UCSD-AML1 (cell line): ENCODE results near the gene KCNQ1.

Experiments used
- DNase-seq: peaks from one replicate; lab custom pipeline; 2025; ENCODE audit not compliant: unreplicated experiment; lab: John Stamatoyannopoulos, UW

The KCNQ1 gene

DNA sequence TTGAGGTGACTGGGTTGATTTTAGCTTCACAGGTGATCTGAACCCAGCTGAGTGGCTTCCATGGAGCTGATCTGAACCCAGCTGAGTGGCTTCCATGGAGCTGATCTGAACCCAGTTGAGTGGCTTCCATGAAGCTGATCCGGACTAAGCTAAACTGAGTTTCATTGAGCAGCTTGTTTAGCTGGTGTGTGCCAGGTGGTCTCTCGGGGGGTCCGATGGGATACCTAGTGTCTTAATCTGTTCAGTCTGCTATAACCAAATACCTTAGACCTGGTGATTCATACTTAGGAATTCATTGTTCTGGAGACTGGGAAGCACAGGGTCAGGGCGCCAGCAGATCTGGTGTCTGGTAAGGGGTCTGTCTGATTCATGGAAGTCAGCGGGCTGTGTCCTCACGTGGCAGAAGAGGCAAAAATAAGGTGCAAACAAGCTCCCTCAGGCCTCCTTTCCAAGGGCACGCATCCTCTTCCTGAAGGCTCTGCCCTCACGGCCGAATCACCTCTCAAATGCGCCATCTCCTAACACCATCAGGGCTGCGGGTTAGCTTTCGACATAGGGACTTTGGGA, 307.5 kb downstream of the KCNQ1 start:
- DNase-seq: no peak

GRCh38 chr11:2752923-2753322, 308.1 kb downstream of the KCNQ1 start:
- DNase-seq: no peak

- no peak for DNase-seq
These were observed 309.2 kb downstream of the KCNQ1 start for GRCh38 chr11:2754008-2754407.

DNA sequence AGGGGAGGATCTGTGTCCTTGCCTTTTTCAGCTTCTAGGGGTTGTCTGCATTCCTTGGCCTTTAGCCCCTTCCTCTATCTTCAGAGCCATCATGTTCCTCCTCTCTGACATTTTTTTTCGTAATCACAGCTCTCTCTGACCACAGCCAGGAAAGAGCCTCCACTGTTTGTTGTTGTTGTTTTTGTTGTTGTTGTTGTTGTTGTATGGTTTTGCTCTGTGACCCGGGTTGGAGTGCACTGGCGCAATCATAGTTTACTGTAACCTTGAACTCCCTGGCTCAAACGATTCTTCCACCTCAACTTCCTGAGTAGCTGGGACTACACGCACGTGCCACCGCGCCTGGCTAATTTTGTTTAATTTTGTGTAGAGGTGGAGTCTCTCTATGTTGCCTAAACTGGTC, 310.3 kb downstream of the KCNQ1 start:
- DNase-seq: no peak

DNA sequence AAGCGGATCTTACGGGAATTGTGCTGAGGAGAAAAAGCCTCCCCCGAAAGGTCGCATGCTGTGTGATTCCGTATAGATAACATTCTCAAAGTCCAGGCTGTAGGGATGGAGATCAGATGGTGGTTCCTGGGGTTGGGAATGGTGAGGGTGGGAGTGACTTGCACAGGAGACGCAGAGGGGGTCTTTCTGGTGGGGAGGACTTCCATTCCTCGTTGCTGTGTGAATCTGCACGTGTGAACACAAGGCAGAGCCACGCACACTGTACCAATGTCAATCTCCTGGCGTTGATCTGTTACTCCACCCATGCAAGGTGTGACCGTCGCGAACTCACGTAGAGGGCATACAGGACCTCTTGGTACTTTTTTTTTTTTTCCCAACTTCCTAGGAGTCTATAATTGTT, 313.9 kb downstream of the KCNQ1 start:
- DNase-seq: no peak

- no peak for DNase-seq
These were observed 314.7 kb downstream of the KCNQ1 start for GRCh38 chr11:2759228-2760195.

DNA sequence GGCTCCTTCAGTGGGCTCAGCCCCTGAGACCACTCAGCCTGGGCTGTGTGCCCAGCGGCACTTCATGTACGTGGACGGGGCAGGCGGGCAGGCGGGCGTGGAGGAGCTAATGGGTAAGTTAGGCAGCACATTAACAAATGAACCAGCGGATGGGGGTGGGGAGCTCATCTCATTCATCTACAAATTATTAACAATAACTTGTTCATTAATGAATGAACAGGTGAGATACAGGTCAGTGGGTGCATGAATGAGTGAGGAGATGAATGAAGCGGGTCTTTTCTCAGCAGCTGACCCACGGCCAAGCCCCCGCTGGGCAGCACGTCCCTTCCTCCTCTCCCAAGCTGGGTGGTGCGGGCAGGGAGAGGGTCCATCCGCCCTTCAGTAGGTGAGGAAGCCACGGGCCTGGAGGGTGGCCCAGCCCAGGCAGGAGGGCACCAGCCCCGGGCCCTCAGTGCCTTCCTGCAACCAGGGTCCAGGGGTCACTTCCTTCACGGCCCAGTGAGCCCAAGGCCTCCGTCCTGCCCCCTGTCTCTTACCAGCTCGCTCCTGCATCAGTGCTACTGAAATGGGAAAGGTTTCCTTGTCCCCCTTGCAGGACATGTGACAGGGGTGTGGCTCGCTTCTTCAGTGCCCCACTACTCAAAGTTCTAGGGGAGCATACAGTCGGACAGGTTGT, 315.5 kb downstream of the KCNQ1 start:
- no peak for DNase-seq

DNA sequence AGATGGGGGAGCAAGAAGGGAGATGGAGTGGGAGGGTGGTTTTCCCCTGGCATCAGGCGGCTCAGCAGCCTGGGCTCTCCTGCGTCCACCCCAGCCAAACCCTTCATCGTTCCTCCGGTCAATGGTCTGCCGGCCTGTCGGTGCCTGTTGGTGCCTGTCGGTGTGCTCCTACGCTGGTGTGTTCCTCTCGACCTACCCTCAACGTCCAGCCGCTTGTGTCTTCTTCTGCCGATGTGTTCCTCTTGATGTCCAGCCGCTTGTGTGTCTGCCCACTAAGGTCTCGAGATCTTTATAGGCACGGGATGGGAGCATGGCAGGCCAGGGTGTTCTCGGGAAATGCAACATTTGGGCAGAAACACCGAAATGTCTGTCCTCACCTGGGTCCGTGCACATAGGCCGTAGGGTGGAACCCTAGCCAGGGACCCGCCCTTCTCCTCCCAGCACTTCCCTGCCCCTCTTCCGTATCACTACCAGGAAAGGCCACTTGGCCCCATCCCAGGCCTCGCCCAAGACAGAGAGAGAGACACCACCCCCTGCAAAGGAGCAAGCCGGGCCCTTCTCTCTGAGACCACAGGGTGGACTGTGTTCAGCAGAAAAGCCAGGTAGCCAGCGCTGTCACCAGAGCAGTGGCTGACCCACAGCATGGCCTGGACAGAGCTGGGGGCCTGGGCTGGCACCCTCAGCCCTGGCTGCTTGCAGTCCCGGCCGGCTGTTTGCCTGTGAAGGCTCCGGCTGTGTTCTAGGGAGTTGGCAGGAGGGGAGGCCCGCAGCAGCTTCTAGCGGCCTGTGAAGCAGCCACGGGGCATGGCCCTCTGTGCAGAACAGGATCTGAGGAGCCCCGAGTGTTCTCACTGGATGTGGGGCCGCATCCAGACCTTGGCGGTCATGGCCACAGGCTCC, 316.6 kb downstream of the KCNQ1 start:
- DNase-seq: no peak

- DNase-seq: no peak
These were observed 317.2 kb downstream of the KCNQ1 start for GRCh38 chr11:2762031-2762380.

GRCh38 chr11:2762451-2762850, 317.6 kb downstream of the KCNQ1 start:
- no peak for DNase-seq

GRCh38 chr11:2763984-2764383, 319.2 kb downstream of the KCNQ1 start:
- DNase-seq: no peak

- DNase-seq: no peak
These were observed 320.7 kb downstream of the KCNQ1 start for GRCh38 chr11:2765491-2765890.

DNA sequence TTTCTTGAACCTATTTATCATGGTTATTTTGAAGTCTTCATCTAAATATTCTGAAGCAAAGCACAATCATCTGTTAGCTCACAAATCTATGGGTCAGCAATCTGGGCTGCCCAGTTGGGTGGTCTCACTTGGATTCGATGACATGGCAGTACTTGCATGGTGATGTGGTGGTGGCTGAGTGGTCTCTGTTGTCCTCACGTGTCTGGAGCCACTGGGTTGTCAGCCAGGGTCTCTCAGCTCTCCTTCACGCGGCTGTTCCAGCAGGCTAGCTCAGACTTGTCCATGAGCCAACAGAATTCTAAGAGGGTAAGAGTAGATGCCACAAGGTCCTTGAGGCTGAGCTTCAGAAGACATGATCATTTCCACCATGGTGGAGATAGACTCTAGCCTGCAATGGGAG, 321.4 kb downstream of the KCNQ1 start:
- DNase-seq: no peak

DNA sequence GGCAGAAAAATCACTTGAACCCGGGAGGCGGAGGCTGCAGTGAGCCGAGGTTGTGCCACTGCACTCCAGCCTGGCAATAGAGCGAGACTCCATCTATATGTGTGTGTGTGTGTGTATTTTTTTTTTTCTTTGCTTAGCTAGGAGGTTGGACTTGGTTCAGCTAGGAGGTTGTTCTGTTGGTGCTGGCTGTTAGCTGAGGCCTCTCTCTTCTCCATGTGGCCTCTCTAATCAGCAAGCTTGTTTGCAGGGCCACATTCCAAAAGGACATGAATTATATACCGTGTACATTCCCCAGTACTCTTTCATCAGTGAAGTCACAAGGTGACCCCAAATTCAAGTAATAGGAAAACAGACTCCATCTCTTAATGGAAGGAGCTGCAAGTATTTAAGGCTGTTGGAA, 322.3 kb downstream of the KCNQ1 start:
- no peak for DNase-seq

DNA sequence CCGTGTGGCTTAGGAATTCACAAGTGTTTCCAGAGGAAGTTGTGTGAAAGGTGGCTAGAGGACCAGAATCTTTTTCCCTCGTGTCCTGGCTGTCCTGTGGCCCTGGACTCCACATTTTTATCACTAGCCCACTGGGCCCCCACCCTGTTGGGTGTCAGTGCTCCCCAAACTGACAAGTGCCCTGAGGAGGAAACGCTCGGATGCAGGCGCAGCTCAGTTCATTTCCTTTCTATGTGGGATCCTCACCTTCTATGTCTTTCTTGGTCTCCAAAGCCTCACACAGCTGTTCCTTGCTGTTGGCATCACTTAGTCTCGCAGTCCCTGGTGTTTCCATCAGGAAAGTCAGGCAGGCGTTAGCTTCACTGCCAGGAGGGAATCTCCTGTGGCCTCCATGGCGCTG, 323.0 kb downstream of the KCNQ1 start:
- no peak for DNase-seq

DNA sequence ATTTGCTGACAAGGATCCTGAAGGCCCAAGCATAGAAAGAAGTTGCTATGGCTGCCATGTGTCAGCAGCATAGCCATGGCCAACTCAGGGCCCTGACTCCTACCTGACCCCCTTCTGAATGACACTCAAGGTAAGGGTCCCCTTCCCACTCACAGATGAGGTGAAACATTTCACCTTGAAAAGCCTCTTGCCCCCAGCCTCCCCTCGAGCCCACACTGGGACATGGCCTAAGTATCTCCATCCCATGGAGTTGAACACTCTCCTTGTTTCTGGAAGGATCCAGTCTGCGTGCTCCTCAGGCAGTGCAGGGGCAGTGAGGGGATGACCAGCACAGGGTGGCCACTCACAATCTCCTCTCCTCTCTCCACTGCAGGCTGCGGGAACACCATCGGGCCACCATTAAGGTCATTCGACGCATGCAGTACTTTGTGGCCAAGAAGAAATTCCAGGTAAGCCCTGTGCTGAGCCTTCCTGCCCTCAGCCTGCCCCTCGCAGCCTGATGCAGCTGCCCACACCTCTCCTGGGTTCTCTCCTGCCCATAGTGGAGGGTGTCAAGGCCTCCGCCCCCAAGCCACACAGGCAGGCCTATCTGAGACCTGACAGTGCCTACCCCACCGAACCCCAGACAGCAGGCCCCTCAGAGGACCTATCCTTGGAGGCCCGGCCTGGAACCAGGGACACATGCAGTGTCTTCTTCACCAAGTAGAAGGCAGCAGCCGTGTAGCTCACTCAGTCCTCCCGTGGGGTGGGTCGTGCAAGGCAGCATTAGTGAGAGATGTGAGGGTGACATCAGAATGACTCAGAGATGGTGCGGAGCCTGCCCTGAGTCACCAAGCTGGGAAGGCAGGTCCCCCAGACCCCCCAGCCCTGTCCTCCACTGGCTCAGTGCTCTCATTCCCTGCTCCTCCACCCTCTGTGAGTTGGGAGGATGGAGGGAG, 323.9 kb downstream of the KCNQ1 start:
- no peak for DNase-seq

DNA sequence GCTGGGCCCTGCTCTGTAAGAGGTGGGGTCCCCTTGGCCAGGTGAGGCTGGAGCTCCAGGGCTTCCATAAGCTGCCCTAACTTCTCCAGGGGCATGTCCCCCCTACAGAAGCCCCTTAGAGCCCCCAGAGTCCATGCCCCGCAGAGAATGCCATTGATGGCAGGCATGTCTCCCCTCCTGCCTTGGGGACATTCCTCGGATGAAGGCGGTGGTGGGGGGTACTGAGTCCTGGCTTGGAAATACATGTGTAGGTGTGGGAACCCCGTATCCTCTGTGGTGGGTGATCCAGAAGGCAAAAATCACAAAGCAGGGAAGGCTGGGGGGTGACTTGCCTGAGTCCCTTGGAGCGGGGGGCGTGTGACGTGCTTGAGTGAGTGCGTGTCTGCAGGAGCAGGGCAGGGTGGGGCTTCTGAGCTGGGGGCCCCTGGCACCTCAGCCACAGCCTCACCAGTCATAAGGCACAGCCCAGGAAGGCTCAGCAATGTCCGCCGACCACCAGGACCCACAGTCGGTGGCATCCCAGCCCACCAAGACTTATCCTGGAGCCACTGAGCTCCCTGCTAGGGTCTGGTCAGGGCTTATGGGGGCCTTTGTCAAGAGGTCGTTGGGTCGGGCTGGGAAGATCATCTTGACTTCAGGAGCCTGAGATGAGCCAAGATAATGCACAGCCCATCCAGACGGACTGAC, 324.7 kb downstream of the KCNQ1 start:
- no peak for DNase-seq

DNA sequence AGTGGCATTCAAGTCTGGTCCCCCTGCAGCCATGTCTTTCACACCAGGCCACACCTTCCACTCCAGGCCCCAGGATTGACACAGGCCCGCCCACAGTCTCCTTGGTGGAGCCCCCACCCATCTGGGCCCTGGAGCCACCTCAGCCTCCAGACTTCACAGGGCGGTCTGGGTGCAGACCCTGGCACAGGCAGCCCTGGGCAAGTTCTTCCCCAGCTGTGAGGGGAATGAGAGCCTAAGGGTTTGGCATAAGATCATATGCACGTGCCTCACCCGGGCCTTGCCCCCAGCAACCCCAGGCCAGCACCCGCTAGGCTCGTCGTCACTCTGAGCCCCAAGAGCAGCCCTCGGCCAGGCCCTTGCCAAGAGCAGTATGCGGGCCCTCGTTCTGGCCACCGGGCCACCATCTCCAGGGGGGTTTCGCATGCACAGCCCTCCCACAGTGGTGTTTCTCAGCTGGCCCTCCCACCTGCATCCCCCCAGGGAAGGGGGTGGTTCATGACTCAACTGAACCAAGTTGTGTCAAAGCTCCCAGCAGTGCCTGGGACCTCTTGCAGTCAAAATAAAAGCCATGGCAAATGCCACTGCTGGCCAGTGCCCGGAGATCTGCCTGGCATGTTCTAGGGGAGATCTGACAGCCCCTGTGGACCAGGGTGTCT, 325.4 kb downstream of the KCNQ1 start:
- no peak for DNase-seq

DNA sequence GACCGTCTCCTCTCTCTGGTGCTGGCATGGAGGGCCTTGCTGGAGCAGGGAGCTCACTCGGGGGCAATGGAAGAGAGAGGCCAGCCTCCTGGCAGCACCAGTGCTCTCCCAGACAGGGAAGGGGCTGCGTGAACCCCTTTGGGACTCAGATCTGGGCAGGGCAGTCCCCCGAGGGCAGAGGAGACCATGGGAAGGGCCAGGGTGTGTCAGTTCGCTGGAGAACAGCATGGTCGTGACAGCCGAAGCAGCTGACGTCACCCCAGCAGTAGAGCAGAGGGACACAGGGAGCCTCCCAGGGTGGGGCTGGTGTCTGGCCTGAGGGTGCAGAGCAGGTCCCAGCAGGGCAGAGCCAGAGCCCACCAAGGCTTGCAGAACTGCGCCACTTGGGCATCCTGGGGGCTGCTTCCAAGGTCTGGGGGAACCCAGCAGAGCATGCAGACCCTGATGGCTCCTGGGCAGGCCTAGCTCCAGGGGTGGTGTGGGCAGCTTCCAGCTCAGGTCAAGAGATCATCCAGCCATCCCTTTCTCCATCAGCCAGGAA, 326.0 kb downstream of the KCNQ1 start:
- no peak for DNase-seq
